ENCODE data around the gene YPEL5.

The YPEL5 gene

DNA sequence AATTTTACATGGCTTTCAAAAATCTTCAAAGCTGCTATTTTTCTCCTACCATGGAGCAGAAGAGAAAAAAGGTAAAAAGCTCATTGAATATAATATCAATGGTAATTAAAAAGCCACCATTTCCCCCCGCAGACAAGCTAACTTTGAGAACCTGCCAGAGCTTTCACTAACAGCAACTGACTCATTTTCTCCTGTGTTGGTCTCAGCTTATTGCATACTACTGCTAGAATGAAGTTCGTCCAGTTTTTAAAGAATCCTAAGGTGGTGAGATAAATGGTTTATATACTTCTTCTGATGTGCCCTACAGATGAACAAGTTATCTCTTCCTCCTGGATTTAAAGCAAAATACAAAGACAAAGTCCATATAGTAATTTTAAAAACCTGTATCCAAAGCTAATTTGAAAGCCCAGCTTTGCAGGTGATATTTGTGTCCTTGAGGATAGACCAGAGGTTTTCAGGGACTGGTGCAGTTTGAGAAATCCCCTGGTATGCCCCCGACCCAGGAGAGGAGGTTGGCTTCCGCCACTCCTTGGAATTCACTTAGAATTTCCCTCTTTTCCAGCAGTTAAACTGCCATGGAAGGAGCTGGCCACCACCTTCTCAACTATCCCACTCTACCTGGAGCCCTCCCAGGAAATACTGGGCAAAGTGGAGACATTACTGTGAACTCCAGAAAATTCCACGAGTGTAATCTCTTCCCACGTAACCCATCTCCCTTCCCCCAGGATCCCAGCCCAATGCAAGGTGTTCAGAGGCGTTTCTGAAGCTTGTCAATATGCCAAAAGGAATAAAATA is 17.5 kb downstream of the YPEL5 start:
- in situ Hi-C loops (cut with MboI; ENCODE audit: low sequenced_read_pairs), result no loop called here

DNA sequence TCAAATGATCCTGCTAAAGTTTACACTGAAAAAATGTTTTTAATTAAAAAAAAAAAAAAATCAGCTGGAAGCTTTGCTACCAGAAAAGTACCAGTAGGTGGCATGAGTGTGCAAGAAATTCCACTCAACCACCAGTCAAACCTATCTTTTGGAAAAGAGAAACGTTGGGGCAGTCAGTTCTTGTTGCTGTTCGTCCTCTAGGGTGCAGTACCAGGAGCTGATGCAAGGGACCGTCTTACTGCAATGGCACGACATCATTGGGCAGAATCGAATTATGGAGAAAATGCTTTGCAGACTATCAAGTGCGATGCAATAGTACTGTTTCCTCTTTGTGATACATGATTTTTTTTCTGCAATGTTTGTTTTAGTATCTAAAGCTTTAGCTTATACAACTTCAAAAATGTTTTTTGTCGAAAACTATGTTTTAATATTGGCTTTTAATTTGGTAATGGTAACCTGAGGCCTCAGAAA is 18.3 kb downstream of the YPEL5 start:
- in situ Hi-C loops (cut with MboI; ENCODE audit: low sequenced_read_pairs), result no loop called here

DNA sequence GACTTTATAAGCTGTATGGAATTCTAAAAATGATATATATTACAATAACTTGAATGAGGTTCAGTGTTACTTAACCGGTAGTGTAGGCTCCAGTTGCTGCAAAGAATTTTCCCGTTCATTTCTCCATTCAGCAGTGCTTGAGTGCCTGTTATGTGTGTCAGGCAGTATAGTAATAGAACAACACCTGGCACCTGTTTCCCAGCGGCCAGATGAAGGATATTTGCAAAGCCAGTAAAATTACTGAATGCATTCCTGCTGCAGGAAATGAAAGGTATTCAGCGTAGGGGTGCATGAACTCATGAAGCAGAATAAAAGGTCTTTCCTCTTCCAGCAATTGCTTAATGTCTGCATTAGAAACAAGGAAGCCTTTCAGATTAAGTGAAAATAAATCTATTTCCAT is 18.8 kb downstream of the YPEL5 start:
- in situ Hi-C loops (cut with MboI; ENCODE audit: low sequenced_read_pairs), result no loop called here

DNA sequence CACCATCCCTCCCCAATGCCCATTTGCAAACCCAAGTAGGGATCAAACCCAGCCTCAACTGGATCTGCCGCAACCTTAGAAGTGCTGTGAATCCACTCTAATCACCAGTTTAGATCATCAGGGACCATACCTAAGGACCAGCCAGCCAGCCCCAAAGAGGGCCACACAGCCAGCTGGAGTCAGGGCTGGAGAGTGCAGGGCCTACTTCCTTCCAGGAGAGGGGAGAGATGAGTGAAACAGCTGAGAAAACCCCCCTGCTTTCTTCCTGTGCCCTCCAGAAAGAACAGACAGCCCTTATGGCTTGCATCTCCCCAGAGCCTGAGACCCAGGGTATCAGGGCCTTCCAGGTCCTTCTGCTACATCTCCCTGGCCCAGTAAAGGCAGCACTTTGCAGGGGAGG is 25.8 kb downstream of the YPEL5 start:
- in situ Hi-C loops (cut with MboI; ENCODE audit: low sequenced_read_pairs), result no loop called here

DNA sequence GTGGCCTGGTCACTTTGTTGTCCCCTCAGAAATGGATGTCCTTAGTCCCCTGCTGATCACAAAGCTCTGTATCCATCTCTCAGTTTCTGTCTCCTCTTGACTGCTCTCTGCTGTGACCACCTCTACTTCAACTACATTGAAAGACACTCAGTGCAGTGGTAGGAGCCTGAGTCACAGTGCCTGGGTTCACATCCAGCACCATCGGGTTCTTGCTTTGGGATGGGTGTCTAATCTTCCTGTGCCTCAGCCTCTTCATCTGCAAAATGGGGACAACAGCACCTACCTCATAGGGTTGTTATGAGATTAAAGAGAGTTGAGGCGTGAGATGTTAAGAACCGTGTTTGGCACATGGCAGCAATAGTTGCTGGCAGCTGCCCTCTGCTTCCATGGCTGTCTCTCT is 30.6 kb downstream of the YPEL5 start:
- in situ Hi-C loops (cut with MboI; ENCODE audit: low sequenced_read_pairs), result loop anchor here (25.0 kb wide), 1 partner anchor 1160 kb away; no protein-coding TSS in a partner anchor

DNA sequence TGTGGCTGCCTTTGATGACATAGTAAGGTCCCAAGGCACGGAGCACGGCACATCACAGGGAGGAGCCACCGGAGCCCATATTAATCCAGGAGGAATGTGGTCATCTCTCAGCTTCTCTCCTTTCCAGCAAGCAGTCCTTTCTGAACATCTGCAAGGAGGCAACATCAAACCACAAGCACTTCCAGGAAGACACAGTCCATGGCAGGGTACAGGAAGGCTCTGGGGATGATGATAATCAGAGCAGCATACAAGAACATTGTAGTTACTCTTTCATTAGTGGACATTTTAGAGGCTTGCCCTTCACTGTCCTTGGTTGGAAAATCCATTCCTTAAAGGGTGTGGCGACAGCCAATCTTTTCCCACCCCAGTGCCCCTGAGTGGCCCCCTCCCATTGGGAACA is 31.1 kb downstream of the YPEL5 start:
- in situ Hi-C loops (cut with MboI; ENCODE audit: low sequenced_read_pairs), result loop anchor here (25.0 kb wide), 1 partner anchor 1159 kb away; no protein-coding TSS in a partner anchor

DNA sequence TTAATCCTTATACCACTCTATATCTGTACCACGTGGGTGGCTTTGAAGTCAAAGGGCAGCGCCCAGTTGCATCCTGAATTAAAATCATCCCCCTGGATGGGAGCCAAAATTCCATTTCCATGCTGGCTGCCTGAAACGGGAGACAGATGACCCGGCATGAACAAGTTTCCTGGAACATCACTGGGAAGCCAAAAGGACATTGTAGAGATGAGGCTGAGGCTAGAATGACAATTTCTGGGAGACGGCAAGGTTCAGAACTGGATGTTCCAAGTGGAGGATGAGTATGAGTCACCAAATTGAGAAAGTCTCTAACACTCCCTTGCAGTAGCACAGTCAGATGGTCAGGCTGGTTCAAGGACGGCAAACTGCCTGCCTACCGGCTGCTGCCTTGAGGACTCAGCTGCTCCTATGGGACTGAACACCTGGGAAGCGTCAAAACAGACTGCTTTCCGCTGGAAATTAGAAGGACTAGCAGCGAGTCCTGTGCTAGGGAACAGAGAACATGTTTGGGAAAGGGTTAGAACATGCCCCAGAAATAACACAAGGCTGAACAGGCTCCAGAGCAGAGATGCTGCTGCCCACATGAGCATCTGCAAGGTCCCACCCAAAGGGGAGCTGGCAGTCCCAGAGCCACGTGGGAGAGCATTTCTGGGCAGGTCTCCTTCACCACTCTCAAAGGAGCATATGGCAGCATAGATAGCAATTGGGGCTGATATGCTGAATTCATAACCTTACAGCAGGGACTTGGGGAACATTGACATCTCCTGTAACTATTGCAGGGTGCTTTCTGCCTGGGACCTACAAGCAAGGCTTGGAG is 32.0 kb downstream of the YPEL5 start:
- in situ Hi-C loops (cut with MboI; ENCODE audit: low sequenced_read_pairs), result loop anchor here (25.0 kb wide), 1 partner anchor 1158 kb away; no protein-coding TSS in a partner anchor

DNA sequence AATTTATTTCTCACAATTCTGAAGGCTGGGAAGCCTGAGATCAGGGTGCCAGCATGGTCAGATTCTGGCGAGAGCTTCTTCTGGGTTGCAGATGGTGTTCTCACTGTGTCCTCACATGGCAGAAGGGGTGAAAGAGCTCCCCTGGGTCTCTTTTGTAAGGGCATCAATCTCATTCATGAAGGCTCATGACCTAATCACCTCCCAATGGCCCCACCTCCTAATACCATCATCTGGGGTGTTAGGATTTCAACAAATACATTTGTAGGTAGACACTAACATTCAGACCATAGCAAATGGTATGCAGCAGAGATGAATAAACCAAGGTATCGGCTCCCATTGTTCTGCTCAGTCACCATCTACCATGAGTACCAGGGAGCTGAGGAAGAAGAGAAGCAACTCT is 32.7 kb downstream of the YPEL5 start:
- in situ Hi-C loops (cut with MboI; ENCODE audit: low sequenced_read_pairs), result loop anchor here (25.0 kb wide), 1 partner anchor 1158 kb away; no protein-coding TSS in a partner anchor

DNA sequence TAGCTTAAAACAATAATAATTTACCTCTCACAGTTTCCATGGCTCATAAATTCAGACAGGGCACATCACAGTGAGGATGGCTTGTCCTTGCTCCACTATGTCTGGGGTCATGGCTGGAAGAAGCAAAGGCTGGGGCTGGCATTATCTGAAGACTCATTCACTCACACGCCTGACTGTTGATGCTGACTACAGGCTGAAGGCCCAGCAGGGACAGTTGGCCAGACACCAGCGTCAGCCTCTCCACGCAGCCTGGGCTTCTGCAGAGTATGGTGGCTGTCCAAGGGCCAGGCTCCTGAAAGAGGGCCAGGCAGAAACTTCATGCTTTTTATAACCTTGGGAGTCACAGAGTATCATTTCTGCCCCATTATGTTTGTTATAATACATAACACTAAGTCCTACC is 33.4 kb downstream of the YPEL5 start:
- in situ Hi-C loops (cut with MboI; ENCODE audit: low sequenced_read_pairs), result loop anchor here (25.0 kb wide), 1 partner anchor 1157 kb away; no protein-coding TSS in a partner anchor

DNA sequence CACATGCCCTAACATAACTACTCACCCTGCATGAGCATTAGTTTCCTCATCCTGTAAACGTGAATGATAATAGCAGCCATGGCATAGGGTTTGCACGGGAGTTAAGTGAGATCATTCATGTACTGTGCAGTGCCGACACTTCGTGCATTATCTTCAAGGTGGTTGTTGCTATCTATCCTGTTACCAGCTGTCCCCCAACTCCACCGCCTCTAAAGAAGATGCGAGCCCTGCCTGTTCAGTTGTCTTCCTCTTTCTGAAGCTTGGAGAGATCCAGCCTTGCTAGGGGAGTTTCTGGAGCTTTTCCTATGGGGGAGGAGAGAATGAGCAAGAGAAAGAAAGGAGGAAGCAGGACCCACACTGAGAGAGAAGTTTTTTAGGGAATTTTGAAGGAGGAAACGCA is 34.4 kb downstream of the YPEL5 start:
- in situ Hi-C loops (cut with MboI; ENCODE audit: low sequenced_read_pairs), result loop anchor here (25.0 kb wide), 1 partner anchor 1156 kb away; no protein-coding TSS in a partner anchor

DNA sequence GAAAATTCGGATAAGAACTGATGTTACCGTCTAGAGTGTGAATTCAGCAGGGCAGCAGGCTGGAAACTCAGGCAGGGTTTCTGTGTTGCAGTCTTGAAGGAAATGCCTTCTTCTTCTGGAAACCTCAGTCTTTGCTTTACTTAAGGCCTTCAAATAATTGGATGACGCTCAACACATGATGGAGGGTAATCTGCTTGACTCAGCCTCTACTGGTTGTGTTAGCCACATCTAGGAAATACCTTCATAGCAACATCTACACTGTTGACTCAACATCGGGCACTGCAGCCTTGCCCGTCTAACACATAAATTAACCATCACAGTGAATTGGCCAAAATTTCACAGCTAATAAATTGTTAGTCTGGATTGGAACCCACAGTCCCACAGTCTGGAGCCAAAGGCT is 37.2 kb downstream of the YPEL5 start:
- in situ Hi-C loops (cut with MboI; ENCODE audit: low sequenced_read_pairs), result loop anchor here (25.0 kb wide), 1 partner anchor 1153 kb away; no protein-coding TSS in a partner anchor

DNA sequence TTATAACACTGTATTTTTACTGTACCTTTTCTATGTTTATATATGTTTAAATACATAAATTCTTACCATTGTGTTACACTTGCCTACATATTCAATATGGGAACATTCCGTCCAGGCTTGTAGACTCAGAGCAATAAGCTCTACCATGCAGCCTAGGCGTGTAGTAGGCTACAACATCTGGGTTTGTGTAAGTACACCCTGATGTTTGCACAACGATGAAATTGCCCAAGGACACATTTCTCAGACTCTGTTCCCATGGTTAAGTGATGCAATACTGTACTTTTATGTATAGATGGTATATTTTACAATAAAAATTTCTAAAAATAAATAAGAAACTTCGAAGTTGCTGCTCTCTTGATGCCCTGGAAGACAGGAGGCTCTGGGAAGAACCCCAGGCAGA is 38.4 kb downstream of the YPEL5 start:
- in situ Hi-C loops (cut with MboI; ENCODE audit: low sequenced_read_pairs), result loop anchor here (25.0 kb wide), 1 partner anchor 1152 kb away; no protein-coding TSS in a partner anchor

DNA sequence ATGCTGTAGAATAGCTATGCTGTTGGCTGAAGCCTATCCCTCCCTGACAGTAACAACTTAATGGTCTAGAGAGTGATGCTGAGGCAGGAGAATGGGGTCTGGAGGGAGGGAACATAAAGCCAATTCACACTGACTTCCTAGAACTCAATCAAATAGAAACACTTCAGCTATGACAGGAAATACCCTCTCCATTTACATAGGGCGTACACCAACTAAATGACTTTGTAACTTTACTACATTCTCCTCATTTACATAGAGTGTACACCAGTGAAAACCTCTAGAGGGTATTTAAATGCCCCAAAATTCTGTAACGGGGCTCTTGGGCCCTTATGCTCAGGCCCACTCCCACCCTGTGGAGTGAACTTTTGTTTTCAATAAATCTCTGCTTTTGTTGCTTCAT is 41.5 kb downstream of the YPEL5 start:
- in situ Hi-C loops (cut with MboI; ENCODE audit: low sequenced_read_pairs), result loop anchor here (25.0 kb wide), 1 partner anchor 1149 kb away; no protein-coding TSS in a partner anchor

DNA sequence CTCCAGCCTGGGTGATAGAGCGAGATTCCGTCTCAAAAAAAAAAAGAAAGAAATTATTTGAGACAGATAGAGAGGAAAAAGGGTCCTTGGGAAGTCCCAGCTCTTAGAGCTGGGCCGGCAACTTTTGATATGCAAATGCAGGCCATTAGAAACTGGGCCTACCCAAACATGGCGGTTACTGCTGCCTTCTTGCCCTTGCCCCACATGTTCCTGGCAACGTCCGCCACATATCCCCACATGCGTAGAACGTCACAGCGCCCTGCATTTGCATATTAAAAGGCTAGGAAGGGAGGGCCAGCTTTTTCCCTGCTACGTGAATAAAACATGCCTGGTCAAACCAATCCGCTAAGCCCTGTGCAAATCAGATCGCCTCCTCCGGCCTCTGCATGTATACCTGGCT is 43.8 kb downstream of the YPEL5 start:
- in situ Hi-C loops (cut with MboI; ENCODE audit: low sequenced_read_pairs), result loop anchor here (25.0 kb wide), 1 partner anchor 1147 kb away; no protein-coding TSS in a partner anchor

DNA sequence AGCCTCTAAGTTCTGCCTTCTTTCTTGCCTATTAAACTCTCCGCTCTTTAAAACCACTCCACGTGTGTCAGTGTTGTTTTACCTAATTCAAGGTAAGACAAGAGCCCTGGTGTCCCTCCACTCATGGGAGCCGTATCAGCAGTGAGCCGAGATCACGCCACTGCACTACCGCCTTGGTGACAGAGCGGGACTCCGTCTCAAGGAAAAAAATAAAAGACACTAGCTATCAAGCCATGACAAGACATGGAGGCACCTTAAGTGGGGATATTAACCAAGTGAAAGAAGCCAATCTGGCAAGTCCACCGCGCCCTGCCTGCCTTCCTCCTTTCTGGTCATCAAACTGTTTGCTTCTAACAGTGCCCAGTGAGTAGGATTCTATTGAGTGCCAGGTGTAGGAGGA is 44.3 kb downstream of the YPEL5 start:
- in situ Hi-C loops (cut with MboI; ENCODE audit: low sequenced_read_pairs), result loop anchor here (25.0 kb wide), 1 partner anchor 1146 kb away; no protein-coding TSS in a partner anchor

DNA sequence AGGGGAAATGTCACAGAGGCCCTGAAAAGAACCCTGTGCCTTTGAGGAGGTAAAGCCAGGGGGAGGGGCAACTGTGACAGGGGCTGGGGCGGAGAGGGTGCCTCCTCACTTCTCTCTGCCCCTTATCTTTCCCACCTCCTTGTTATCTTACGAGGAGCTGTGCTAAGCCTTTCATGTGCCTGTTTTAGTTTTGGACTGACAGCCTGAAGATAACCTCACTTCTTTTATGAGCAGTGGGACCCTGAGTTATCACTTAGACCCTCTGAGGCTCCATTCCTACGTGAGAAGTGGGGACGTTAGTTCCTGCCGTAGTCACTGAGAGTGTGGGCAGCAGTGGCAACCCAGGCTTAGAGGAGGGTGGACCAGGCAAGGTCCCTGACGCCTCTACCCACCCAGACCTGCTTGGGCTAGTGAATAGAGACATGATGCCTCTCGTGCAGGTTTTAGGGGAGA is 45.0 kb downstream of the YPEL5 start:
- in situ Hi-C loops (cut with MboI; ENCODE audit: low sequenced_read_pairs), result loop anchor here (25.0 kb wide), 1 partner anchor 1145 kb away; no protein-coding TSS in a partner anchor

DNA sequence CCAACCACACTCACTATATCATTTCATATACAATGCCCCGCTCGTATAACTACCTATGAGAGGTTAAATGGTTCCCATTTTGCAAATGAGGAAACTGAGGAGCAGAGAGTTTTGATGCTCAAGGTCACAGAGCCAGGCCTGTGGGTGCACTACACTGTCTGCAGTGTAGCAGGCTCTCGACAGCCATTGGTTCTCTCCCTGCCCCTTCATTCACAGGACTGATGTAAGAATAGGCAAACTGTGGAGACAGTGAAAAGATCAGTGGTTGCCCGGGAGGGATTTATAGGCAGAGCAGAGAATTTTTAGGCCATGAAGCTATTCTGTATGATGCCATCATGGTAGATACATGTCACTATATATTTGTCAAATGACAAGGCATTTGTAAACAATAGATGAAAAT is 45.5 kb downstream of the YPEL5 start:
- in situ Hi-C loops (cut with MboI; ENCODE audit: low sequenced_read_pairs), result loop anchor here (25.0 kb wide), 1 partner anchor 1145 kb away; no protein-coding TSS in a partner anchor

DNA sequence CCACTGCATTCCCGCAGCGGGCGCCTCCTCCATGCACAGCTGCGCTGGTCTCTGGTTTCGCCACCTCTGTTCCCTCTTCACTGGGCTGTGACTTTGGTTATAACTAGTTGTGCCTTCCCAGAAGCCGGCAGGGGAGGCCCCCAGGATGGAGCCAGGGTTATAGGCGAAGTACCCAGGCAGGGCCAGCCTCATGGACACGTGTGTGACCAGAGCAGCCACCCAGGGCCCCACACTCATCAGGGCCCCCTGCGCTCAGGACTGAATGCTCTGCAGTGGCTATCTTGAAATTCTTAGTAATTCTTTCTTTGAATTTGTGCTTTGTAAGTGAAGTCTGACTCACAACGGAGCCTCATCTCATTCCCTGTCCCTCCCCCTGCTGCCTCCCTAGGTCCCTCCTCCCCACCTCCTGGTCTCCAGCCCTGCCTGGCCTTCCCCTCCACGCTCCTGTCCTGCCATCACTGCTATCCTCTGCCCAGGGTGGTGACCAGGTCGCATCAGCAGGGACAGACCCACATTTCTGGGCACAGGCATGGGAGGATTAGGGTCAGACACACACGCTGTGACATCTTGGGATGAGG is 46.4 kb downstream of the YPEL5 start:
- in situ Hi-C loops (cut with MboI; ENCODE audit: low sequenced_read_pairs), result loop anchor here (25.0 kb wide), 1 partner anchor 1144 kb away; no protein-coding TSS in a partner anchor

DNA sequence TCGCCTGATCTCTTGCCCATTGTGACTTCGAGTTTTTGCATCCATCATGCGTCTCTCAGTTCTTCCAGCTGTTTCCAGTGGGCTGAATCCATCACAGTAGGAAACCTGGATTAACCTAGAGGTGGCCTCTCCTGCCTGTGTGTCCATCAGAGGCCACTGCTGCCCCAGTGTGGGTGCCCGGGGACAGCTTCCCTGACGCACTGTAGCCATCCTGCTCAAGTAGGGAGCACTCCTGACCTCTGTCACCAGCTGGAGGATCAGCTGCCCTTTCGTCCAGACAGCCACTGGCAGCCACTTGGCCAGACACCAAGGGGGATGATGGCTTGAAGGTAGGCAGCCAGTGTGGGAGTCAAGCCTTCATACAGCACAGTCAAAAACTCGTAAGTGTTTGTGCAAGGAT is 47.6 kb downstream of the YPEL5 start:
- in situ Hi-C loops (cut with MboI; ENCODE audit: low sequenced_read_pairs), result loop anchor here (25.0 kb wide), 1 partner anchor 1143 kb away; no protein-coding TSS in a partner anchor

DNA sequence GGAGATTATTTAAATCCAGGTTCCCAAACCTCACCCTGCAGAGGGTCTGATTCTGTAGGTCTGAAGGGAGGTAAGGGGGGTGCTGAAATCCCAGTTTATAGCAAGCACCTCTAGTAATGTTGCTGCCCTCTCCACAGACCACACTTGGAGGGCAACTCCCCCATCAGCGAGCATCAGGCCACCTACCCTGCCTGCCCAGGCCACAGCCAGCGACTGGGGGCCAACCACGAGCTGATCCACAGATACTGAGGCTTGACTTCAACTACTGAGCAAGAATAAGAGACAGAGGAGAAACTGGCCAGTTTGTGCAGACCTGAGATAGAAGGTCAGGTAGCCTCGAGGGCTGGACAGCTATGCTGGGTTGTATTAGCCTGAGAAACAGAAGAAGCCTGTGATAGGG is 48.2 kb downstream of the YPEL5 start:
- in situ Hi-C loops (cut with MboI; ENCODE audit: low sequenced_read_pairs), result loop anchor here (25.0 kb wide), 1 partner anchor 1142 kb away; no protein-coding TSS in a partner anchor
